Mononuclear cell (primary cell): ENCODE data around the gene PCYT2. TPM values are rescaled to one million over a fixed set of nuclear protein-coding genes. Genes with fewer than 3 reads are reported as not detected.
A peak's percentile ranks its signal among the peaks of the same experiment; 100 is the strongest.

Experiments
- H3K27me3 ChIP-seq: 2 replicates; pipeline ENCODE4 v1.6.0; 2011; ENCODE audit warnings: low read length, control low read depth; ENCODE audit not compliant: insufficient read depth
- H3K4me1 ChIP-seq: 2 replicates; pipeline ENCODE4 v1.5.1; 2011; ENCODE audit warnings: mild to moderate bottlenecking, low read length, control low read depth; ENCODE audit not compliant: insufficient read depth
- H3K4me3 ChIP-seq: 2 replicates; pipeline ENCODE4 v1.5.1; 2011; ENCODE audit warnings: mild to moderate bottlenecking, low read length, moderate library complexity
- H3K9me3 ChIP-seq: 2 replicates; pipeline ENCODE4 v1.5.1; 2011; ENCODE audit warnings: low read depth, mild to moderate bottlenecking, control low read depth, low read length
- total RNA-seq: library from RNA; depleted of rRNA; stranded (reverse); fragments of >200 nt; gene quantifications from one replicate; pipeline ENCODE4 v1.2.3, GENCODE V29; 2012

PCYT2 gene
- total RNA-seq, 1 donor: 10.6 TPM

DNA sequence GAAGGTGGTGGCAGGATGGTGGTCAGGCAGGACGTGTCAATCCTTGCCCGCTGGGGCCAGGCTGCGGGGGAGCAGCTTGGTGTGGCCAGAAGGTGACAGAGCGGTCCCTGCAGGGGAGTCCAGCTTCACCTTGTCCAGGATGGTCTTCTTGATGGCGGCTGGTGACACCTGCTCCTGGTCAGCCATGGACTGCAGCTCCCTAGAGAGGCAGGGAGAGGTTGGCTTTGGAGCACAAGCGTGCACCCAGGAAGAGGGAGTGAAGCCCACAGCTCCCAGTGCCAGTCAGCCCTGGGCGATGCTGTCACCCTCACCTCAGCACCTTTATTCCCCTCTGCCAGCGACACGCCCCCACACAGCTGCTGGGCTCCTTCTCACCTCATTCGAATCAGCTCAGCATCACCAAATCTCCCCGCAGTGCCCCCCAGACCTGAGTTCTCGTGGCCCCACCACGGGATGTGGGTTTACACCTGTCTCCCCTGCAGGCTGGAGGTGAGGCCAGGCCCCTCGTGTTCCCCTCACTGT is 22.0 kb upstream of the PCYT2 start:
- H3K27me3 ChIP-seq: peaks cover 14% of the 10 kb centered on the region
- H3K4me1 ChIP-seq: peaks cover 20% of the 10 kb centered on the region
- H3K9me3 ChIP-seq: no peaks in the 10 kb centered on the region
- H3K4me3 ChIP-seq: no peak overlapping the region

DNA sequence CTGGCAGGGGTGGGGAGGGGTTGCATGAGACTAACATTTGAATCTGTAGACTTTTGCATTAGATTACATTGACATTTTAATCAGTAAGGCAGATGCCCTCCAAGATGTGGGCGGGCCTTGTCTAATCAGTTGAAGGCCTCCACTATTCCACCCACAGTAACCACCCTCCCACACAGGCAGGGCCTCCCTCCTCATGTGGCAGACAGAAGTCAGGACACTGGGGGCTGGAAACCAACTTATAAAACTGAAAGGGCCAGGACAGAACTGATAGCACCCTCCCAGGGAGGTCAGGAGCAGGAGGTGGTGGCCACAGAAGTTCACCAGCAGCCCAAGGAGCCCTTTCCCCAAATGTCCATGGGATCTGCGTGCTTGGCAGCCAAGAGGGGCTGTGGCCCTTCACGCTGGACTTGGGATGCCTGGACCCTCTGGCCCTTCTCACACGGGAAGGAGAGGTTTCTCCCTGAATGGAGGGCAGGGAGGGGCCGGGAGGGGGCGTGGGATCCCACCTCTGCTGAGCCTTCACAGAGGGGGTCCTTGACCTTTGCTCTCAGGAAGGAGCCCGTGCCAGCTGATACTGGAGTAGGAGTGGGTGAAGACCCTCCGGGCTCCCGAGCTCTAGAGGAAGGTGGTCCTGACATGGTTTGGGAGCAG is 21.3 kb upstream of the PCYT2 start:
- no peaks in the 10 kb centered on the region for H3K9me3 ChIP-seq
- H3K4me1 ChIP-seq: peaks cover 21% of the 10 kb centered on the region
- H3K4me3 ChIP-seq: no peak overlapping the region
- H3K27me3 ChIP-seq: peaks cover 16% of the 10 kb centered on the region

- H3K27me3 ChIP-seq: peaks cover 16% of the 10 kb centered on the region
- no peak overlapping the region for H3K4me3 ChIP-seq
- H3K9me3 ChIP-seq: no peaks in the 10 kb centered on the region
- H3K4me1 ChIP-seq: peaks cover 16% of the 10 kb centered on the region
Measured at GRCh38 chr17:81931557-81932332, 20.5 kb upstream of the PCYT2 start.

GRCh38 chr17:81931189-81931556 is 20.0 kb upstream of the PCYT2 start:
- H3K4me1 ChIP-seq: peaks cover 17% of the 10 kb centered on the region
- H3K4me3 ChIP-seq: no peak overlapping the region
- H3K27me3 ChIP-seq: peaks cover 16% of the 10 kb centered on the region
- no peaks in the 10 kb centered on the region for H3K9me3 ChIP-seq

DNA sequence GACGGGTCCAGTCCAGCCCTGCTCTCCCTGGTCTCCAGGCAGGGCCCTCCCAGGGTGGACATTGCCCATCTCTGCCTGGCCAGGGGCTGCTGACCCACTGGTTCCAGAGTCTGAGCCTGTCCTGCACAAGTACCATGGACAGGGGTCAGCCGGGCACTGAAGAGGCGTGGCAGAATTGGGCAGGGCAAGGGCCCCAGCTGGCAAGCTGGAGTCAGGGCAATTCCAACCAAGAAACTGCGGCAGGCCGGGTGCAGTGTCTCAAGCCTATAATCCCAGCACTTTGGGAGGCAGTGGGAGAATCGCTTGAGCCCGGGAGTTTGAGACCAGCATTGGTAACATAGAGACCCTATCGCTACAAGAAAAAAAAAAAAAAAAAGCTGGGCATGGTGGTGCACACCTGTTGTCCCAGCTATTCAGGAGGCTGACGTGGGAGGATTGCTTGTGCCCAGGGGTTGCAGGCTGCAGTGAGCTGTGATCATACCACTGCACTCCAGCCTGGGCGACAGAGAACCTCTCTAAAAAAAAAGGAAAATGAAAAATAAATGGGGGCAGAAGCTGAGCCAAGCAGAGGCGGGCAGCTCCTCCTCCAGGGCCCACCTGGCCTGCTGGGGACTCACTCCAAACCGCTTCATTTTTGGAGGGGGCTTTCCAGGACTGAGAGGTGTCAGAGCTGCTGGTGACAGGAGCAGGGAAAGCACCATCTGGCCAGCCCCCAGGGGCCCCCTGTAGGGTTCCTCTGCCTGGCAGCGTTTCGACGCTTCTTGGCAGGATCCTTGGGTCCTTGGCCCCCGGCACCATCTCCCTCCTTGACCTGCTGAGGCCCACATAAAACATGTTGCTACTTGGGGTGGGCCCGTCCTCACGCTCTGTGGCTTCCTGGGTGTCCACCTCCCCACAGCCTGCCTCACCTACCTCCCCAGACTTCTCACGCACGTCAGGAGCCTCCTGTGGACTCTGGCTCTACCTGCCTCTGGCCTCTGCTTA is 19.2 kb upstream of the PCYT2 start:
- no peaks in the 10 kb centered on the region for H3K9me3 ChIP-seq
- peaks cover 16% of the 10 kb centered on the region for H3K27me3 ChIP-seq
- peaks cover 24% of the 10 kb centered on the region for H3K4me1 ChIP-seq
- H3K4me3 ChIP-seq: no peak overlapping the region

- Histone ChIP-seq H3K4me3 (no peak overlapping the region), H3K9me3 (no peaks in the 10 kb centered on the region), H3K4me1 (peaks cover 34% of the 10 kb centered on the region), H3K27me3 (peaks cover 16% of the 10 kb centered on the region)
Measured at GRCh38 chr17:81929253-81930141, 18.3 kb upstream of the PCYT2 start.

DNA sequence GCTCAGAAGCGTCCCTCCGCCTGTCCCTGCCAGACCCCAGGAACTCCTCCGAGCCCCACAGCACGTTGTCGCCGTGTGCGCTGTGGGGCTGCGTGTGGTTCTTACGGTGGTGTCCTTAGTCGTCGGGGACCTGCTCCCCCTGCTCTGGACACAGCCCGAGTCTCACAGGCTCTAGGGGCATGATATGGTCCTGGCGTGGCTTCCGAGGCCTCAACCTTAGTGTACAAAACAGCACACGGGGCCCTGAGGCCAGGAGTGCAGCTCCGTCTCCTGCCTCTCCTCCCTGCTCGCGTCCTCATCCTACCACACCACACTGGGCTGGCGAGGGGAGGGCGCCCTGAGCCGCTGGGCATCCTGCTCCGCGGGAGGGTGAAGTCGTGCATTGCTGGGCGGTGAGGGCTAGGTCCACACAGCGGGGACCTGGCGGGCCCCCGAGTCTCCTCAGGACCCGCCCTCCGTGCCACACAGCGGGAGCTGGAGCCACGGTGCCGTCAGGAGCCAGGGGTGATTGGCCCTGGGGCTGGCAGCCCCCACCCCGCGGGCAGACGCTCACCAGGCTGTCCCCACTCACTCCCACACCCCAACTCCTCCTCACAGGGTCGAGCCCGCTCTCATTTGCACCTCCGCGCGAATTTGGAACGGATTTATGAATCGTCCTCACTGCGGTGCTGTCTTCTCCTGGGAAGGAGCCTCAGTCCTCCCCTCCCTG is 17.5 kb upstream of the PCYT2 start:
- Histone ChIP-seq H3K27me3 (peaks cover 16% of the 10 kb centered on the region), H3K4me3 (no peak overlapping the region), H3K9me3 (no peaks in the 10 kb centered on the region), H3K4me1 (peaks cover 42% of the 10 kb centered on the region)

DNA sequence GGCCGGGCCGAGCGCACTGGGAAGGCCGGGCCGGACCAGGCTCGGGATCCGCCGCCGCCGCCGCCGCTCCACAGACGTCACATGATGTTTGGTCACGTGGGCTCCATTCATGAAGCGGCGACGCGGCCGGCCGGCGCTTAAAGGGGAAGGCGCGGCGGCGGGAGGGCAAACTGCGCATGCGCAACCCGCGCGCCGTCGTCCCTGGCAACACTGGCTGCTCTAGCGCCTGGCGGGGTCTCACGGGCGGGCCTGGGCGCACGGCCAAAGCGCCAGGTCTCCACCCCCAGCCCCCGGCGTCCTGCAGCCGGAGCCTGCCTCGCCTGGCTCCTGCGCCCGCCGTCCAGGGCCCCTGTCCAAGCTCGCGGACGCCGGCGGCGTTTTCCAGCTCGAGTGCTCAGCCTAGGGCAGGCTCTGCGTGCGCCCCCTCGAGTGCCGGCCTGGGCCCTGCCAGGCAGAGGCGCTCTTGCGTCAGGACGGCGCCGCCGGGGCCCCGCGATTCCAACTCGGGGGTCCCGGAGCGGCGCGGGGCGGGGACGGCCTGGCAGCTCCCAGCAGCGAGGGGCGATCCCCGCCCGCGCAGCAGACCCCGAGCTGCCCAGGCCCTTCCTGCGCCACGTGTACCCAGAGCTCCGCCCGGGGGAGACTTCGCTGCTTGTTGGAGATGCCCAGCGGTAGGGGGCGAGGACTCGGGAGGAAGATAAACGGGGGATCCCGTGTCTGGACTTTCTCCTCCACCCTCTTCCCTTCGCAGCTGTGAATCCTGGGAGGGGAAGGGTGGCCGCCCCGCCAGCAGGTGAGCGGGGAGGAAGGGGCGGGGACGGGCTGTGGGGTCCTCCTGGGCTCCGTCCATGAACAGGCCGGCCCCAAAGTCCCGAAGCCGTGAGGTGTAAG is 16.7 kb upstream of the PCYT2 start, which contains the start of gene MAFG:
MAFG (minus strand) TSS at position 83 of the 891 bp plus-strand sequence. CDS start 4,550 bp downstream, outside the sequence.
- Histone ChIP-seq H3K9me3 (no peaks in the 10 kb centered on the region), H3K4me3 (peak within 1 kb of the TSS; percentile 60), H3K27me3 (peaks cover 16% of the 10 kb centered on the region), H3K4me1 (peaks cover 45% of the 10 kb centered on the region)

- H3K9me3 ChIP-seq: no peaks in the 10 kb centered on the region
- H3K27me3 ChIP-seq: peaks cover 16% of the 10 kb centered on the region
- peaks cover 52% of the 10 kb centered on the region for H3K4me1 ChIP-seq
- peak overlapping the region; percentile 60 for H3K4me3 ChIP-seq
Measured at GRCh38 chr17:81927152-81927652, 16.0 kb upstream of the PCYT2 start.

DNA sequence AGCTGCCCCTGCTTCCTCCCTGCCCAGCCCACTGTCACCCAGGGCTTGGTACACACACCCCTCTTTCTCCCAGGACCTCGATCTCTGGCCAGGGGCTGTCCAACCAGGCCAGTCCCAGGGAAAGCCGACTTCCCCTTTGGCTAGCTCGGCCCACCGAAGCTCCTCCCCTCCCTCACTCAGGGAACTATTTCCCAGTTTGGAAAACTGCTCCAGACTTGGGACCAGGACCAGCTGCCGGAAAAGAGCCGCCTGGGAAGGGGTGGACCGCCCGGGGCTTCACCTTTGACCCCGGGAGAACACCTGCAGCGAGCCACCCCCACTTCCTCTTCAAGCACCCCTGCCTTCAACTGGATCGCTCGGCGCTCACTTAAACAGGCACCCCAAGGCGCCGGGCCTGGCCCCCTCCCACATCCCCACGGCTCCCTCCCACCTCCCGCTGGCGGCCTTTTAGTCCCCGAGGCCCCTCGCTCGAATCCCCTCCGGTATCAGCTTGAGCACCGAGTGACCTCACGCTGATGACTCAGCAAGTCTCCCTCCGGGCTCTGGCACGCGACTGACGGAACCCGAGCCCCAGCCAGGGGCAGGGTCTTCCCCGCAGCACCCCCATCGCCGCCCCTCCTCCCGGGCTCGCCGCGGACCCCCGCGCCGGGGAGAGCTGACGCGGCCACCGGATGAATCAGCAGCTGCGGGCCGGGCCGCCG is 15.4 kb upstream of the PCYT2 start:
- H3K9me3 ChIP-seq: no peaks in the 10 kb centered on the region
- peaks cover 16% of the 10 kb centered on the region for H3K27me3 ChIP-seq
- peak overlapping the region; percentile 60 for H3K4me3 ChIP-seq
- peaks cover 58% of the 10 kb centered on the region for H3K4me1 ChIP-seq

- H3K27me3 ChIP-seq: peaks cover 16% of the 10 kb centered on the region
- H3K4me1 ChIP-seq: peaks cover 62% of the 10 kb centered on the region
- H3K9me3 ChIP-seq: no peaks in the 10 kb centered on the region
- H3K4me3 ChIP-seq: peak overlapping the region; percentile 60
Measured at GRCh38 chr17:81925860-81926450, 14.8 kb upstream of the PCYT2 start.
